ENCODE results near the gene OPRL1.
A peak's percentile ranks its signal among the peaks of the same experiment; 100 is the strongest.

OPRL1 gene

DNA sequence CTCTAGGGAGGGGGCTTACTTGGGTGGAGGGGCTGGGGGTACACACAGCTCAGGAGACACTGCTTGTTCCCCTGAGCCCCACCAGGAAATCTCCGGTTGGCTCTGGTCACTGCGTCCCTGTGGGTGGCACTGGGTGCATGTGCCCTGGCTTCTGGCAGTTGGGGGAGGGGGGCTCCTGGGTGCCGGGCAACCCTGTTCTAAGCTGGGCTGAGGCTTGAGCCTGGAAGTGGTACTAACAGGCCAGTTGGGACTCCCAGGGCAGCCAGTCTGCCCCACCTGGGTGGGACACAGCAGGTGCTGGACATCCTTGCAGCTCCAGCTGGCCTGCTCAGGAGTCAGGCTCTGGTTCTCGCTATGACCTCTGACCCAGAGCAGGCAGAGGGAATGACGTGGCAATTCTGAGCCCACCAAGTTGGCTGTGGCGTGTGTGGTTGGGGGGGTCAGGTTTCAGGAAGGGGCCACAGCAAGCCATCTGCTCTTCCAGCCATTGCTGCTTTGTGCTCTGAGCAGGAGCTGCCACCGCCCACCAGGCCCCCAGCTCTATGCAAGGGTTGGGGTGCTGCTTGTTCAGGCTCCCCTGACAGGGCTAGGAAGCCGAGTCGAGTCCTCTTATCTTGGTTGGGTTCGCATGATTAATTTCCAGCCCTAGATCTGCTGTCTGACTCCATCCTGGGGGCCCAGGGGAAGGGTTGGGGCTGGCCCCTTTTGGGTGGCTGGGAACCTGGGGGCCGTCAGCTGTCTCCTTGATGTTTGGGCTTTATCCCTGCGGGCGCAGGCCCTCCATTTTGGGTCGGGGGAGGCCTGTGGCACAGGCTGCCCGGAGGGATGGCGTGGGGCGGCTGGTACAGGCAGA, 43.3 kb upstream of the OPRL1 start:
- Histone ChIP-seq H4K91ac (ENCODE audit: low read depth, low read length) (peak overlapping the region; percentile 2), H4K12ac (ENCODE audit: low read depth, low read length) (no peak overlapping the region), H3K79me1 (ENCODE audit: low read length) (peaks cover 4% of the 10 kb centered on the region), H2BK12ac (ENCODE audit: low read length) (no peak overlapping the region), H2AK5ac (ENCODE audit: low read length) (peak overlapping the region; percentile 12), H3K9ac (ENCODE audit: low read length) (no peak overlapping the region), H3K23ac (ENCODE audit: low read length) (no peak overlapping the region), H3K27me3 (ENCODE audit: insufficient read depth, low read length) (peaks cover 3% of the 10 kb centered on the region), H3K36me3 (ENCODE audit: control insufficient read depth in 1 of 2, insufficient read depth in 2 of 2, low read length in 2 of 2) (peaks cover 25 to 28% of the 10 kb centered on the region in 2 experiments), H3K14ac (ENCODE audit: low read length) (no peak overlapping the region), H3K18ac (ENCODE audit: low read length) (peak overlapping the region; percentile 22), H3K79me2 (ENCODE audit: control insufficient read depth, insufficient read depth, low read length, poor library complexity) (no peaks in the 10 kb centered on the region), H3K4ac (ENCODE audit: low read depth, low read length) (no peak overlapping the region), H4K8ac (ENCODE audit: low read depth, low read length) (no peak overlapping the region), H2BK5ac (ENCODE audit: low read depth, low read length, poor library complexity) (no peak overlapping the region), H3K27ac (ENCODE audit: low read depth, low read length) (no peak overlapping the region), H3K9me3 (ENCODE audit: insufficient read depth, low read depth, low read length) (no peaks in the 10 kb centered on the region), H3K4me1 (ENCODE audit: control insufficient read depth in 1 of 2, insufficient read depth in 2 of 2, low read length in 2 of 2) (peaks cover 26 to 29% of the 10 kb centered on the region in 2 experiments), H2AFZ (ENCODE audit: insufficient read depth, low read length, poor library complexity) (no peak overlapping the region), H2BK120ac (ENCODE audit: insufficient read depth, low read length, poor library complexity) (no peak overlapping the region), H3K4me3 (ENCODE audit: low read depth, low read length) (no peak overlapping the region), H3K4me2 (ENCODE audit: low read length) (no peak overlapping the region)
- no CpG with 5 or more reads among the region's 17 CpGs for WGBS (ENCODE audit: extremely low coverage, insufficient coverage, insufficient read length)
- no peak for DNase-seq

DNA sequence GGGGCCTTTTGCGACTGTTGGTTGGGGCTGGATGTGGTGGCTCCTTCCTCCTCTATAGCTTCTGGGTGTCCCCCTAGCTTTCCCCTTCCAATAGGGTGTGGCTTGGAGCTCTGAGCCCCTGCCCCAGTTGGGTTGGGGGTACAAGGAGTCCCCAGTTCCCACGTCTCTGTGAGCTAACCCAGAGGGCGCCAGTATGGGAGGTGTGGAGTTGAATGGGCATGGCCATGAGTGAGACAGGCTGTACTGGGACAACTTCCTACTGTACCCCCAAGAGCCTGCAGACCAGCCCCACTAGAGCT, 42.7 kb upstream of the OPRL1 start:
- Histone ChIP-seq H3K79me1 (ENCODE audit: low read length) (peaks cover 4% of the 10 kb centered on the region), H2BK120ac (ENCODE audit: insufficient read depth, low read length, poor library complexity) (no peak overlapping the region), H3K79me2 (ENCODE audit: control insufficient read depth, insufficient read depth, low read length, poor library complexity) (peaks cover under 1% of the 10 kb centered on the region), H3K18ac (ENCODE audit: low read length) (no peak overlapping the region), H3K4me1 (ENCODE audit: control insufficient read depth in 1 of 2, insufficient read depth in 2 of 2, low read length in 2 of 2) (peaks cover 26 to 33% of the 10 kb centered on the region in 2 experiments), H2BK12ac (ENCODE audit: low read length) (no peak overlapping the region), H3K14ac (ENCODE audit: low read length) (no peak overlapping the region), H4K8ac (ENCODE audit: low read depth, low read length) (no peak overlapping the region), H3K4ac (ENCODE audit: low read depth, low read length) (no peak overlapping the region), H3K4me2 (ENCODE audit: low read length) (no peak overlapping the region), H2BK5ac (ENCODE audit: low read depth, low read length, poor library complexity) (no peak overlapping the region), H3K27ac (ENCODE audit: low read depth, low read length) (no peak overlapping the region), H3K9me3 (ENCODE audit: insufficient read depth, low read depth, low read length) (no peaks in the 10 kb centered on the region), H4K12ac (ENCODE audit: low read depth, low read length) (no peak overlapping the region), H4K91ac (ENCODE audit: low read depth, low read length) (peak overlapping the region; percentile 2), H3K9ac (ENCODE audit: low read length) (no peak overlapping the region), H2AFZ (ENCODE audit: insufficient read depth, low read length, poor library complexity) (no peak overlapping the region), H3K36me3 (ENCODE audit: control insufficient read depth in 1 of 2, insufficient read depth in 2 of 2, low read length in 2 of 2) (peaks cover 20 to 23% of the 10 kb centered on the region in 2 experiments), H3K4me3 (ENCODE audit: low read depth, low read length) (no peak overlapping the region), H3K27me3 (ENCODE audit: insufficient read depth, low read length) (peaks cover 7% of the 10 kb centered on the region), H3K23ac (ENCODE audit: low read length) (no peak overlapping the region), H2AK5ac (ENCODE audit: low read length) (no peak overlapping the region)
- no CpG with 5 or more reads among the region's 3 CpGs for WGBS (ENCODE audit: extremely low coverage, insufficient coverage, insufficient read length)
- DNase-seq = no peak

DNA sequence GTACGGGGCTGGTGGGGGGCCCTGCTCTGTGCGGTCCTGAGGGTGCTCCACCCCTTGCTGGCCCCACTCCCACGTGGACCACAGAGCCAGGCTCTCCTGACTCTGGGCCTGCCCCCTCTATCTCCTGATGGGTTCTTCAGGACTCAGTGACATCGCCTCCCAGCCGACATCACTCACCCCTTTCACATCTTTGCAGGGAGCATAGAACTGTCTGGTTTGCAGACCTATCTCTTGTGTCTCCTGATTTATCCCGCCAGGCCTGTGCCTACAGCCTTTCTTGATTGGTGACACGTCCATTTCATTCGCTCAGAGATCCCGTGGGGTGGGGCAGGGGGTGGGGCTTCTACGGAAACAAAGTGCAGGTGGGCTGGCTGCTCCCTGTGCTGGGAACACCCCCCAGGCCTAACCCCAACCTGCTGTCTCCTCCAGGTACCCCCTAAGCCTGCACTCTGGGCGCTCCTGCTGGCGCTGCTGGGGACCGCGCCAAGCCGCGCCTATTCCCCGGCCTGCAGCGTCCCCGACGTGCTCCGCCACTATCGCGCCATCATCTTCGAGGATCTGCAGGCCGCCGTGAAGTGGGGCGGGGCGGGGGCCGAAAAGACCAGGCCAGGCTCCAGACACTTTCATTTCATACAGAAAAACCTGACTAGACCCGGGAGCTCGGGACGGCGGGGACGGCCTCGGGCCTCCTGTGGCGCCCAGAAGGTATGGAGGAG, 42.2 kb upstream of the OPRL1 start:
- no peak for DNase-seq
- Histone ChIP-seq H3K36me3 (ENCODE audit: control insufficient read depth in 1 of 2, insufficient read depth in 2 of 2, low read length in 2 of 2) (peaks cover 15 to 18% of the 10 kb centered on the region in 2 experiments), H2AK5ac (ENCODE audit: low read length) (peak overlapping the region; percentile 36), H2BK5ac (ENCODE audit: low read depth, low read length, poor library complexity) (no peak overlapping the region), H3K4me1 (ENCODE audit: control insufficient read depth in 1 of 2, insufficient read depth in 2 of 2, low read length in 2 of 2) (peaks cover 26 to 36% of the 10 kb centered on the region in 2 experiments), H3K4me3 (ENCODE audit: low read depth, low read length) (no peak overlapping the region), H2BK120ac (ENCODE audit: insufficient read depth, low read length, poor library complexity) (no peak overlapping the region), H3K4ac (ENCODE audit: low read depth, low read length) (no peak overlapping the region), H3K9ac (ENCODE audit: low read length) (no peak overlapping the region), H3K4me2 (ENCODE audit: low read length) (peak overlapping the region; percentile 89), H3K18ac (ENCODE audit: low read length) (no peak overlapping the region), H3K9me3 (ENCODE audit: insufficient read depth, low read depth, low read length) (no peaks in the 10 kb centered on the region), H2AFZ (ENCODE audit: insufficient read depth, low read length, poor library complexity) (no peak overlapping the region), H4K8ac (ENCODE audit: low read depth, low read length) (no peak overlapping the region), H3K79me1 (ENCODE audit: low read length) (peaks cover 7% of the 10 kb centered on the region), H3K79me2 (ENCODE audit: control insufficient read depth, insufficient read depth, low read length, poor library complexity) (peaks cover 3% of the 10 kb centered on the region), H4K12ac (ENCODE audit: low read depth, low read length) (no peak overlapping the region), H4K91ac (ENCODE audit: low read depth, low read length) (no peak overlapping the region), H3K14ac (ENCODE audit: low read length) (no peak overlapping the region), H3K27ac (ENCODE audit: low read depth, low read length) (no peak overlapping the region), H3K23ac (ENCODE audit: low read length) (no peak overlapping the region), H2BK12ac (ENCODE audit: low read length) (no peak overlapping the region), H3K27me3 (ENCODE audit: insufficient read depth, low read length) (peaks cover 8% of the 10 kb centered on the region)
- no CpG with 5 or more reads among the region's 36 CpGs for WGBS (ENCODE audit: extremely low coverage, insufficient coverage, insufficient read length)

DNA sequence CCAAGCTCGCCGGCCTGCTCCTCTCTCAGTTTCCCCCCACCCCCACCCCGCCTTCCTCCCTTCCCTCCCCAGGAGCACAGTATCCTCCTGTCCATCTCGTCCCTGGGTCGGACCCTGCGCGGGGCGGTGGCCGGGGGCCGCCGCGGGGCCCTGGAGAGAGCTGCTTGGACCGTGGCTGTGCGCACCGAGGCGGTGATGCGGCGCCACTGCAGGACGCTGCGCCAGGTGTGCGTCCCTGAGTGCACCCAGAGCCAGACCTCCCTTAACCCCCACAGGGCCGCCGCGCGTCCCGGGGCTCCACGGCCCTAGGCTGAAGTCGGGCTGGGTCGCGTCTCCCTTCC, 41.7 kb upstream of the OPRL1 start:
- Histone ChIP-seq H3K18ac (ENCODE audit: low read length) (no peak overlapping the region), H2AK5ac (ENCODE audit: low read length) (no peak overlapping the region), H3K4me2 (ENCODE audit: low read length) (peak overlapping the region; percentile 89), H3K9me3 (ENCODE audit: insufficient read depth, low read depth, low read length) (no peaks in the 10 kb centered on the region), H3K36me3 (ENCODE audit: control insufficient read depth in 1 of 2, insufficient read depth in 2 of 2, low read length in 2 of 2) (peaks cover 10 to 12% of the 10 kb centered on the region in 2 experiments), H3K4me1 (ENCODE audit: control insufficient read depth in 1 of 2, insufficient read depth in 2 of 2, low read length in 2 of 2) (peaks cover 26 to 36% of the 10 kb centered on the region in 2 experiments), H3K79me2 (ENCODE audit: control insufficient read depth, insufficient read depth, low read length, poor library complexity) (peaks cover 3% of the 10 kb centered on the region), H3K4ac (ENCODE audit: low read depth, low read length) (no peak overlapping the region), H3K27me3 (ENCODE audit: insufficient read depth, low read length) (peaks cover 8% of the 10 kb centered on the region), H4K12ac (ENCODE audit: low read depth, low read length) (no peak overlapping the region), H2BK12ac (ENCODE audit: low read length) (no peak overlapping the region), H3K4me3 (ENCODE audit: low read depth, low read length) (no peak overlapping the region), H3K23ac (ENCODE audit: low read length) (no peak overlapping the region), H4K8ac (ENCODE audit: low read depth, low read length) (peak overlapping the region; percentile 87), H2BK120ac (ENCODE audit: insufficient read depth, low read length, poor library complexity) (no peak overlapping the region), H4K91ac (ENCODE audit: low read depth, low read length) (peak overlapping the region; percentile 59), H3K27ac (ENCODE audit: low read depth, low read length) (no peak overlapping the region), H3K79me1 (ENCODE audit: low read length) (peaks cover 7% of the 10 kb centered on the region), H2AFZ (ENCODE audit: insufficient read depth, low read length, poor library complexity) (no peak overlapping the region), H3K14ac (ENCODE audit: low read length) (peak overlapping the region; percentile 53), H2BK5ac (ENCODE audit: low read depth, low read length, poor library complexity) (no peak overlapping the region), H3K9ac (ENCODE audit: low read length) (no peak overlapping the region)
- WGBS (ENCODE audit: extremely low coverage, insufficient coverage, insufficient read length) = no CpG with 5 or more reads among the region's 30 CpGs
- no peak for DNase-seq
